ENCODE measurements around the gene TPST1. TPM values are rescaled to one million over a fixed set of nuclear protein-coding genes. Genes with fewer than 3 reads are reported as not detected.
A peak's percentile ranks its signal among the peaks of the same experiment; 100 is the strongest.

TPST1 gene
- total and polyA plus RNA-seq, 9 of the 15 experiments (the other 6 are each of a cell fraction or from before 2014, with no cell fraction given), result 0.15 to 2.2 (median 0.53) TPM

GRCh38 chr7:66157060-66157459, 48.1 kb upstream of the TPST1 start (continued):
- TF ChIP-seq, protein P1, sequence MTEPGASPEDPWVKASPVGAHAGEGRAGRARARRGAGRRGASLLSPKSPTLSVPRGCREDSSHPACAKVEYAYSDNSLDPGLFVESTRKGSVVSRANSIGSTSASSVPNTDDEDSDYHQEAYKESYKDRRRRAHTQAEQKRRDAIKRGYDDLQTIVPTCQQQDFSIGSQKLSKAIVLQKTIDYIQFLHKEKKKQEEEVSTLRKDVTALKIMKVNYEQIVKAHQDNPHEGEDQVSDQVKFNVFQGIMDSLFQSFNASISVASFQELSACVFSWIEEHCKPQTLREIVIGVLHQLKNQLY (CRISPR knock-in tag; conservative IDR thresholded peaks at IDR 0.05), result no peak
- TF ChIP-seq SMAD4 (CRISPR knock-in tag; conservative IDR thresholded peaks at IDR 0.05) (0 out of 2 replicates have a peak, but pooled peaks have one; percentile 40), EWSR1 (IDR thresholded peaks at IDR 0.05; ENCODE audit: borderline replicate concordance, low read depth, partially characterized antibody) (no peak), BACH1 (tag; IDR thresholded peaks at IDR 0.05) (peak; percentile 74), CREM (IDR thresholded peaks at IDR 0.05; ENCODE audit: low read depth) (no peak), MYC (IDR thresholded peaks at IDR 0.05; ENCODE audit: low read depth, low read length) (peak; percentile 28; the same call in 1 of the 2 replicates), MYC (CRISPR knock-in tag; IDR thresholded peaks at IDR 0.05; ENCODE audit: borderline replicate concordance, low read depth) (no peak), SMAD2 (IDR thresholded peaks at IDR 0.05; ENCODE audit: low read depth, low read length) (no peak), IRF9 (tag; IDR thresholded peaks at IDR 0.05) (no peak), SRSF7 (optimal IDR thresholded peaks at IDR 0.05; ENCODE audit: low read depth, low read length) (no peak), ZFP91 (CRISPR knock-in tag; IDR thresholded peaks at IDR 0.05) (no peak), SPI1 (IDR thresholded peaks at IDR 0.05; ENCODE audit: borderline replicate concordance, low read depth, low read length) (no peak), HINFP (tag; conservative IDR thresholded peaks at IDR 0.05; ENCODE audit: low read depth) (no peak), ZNF143 (CRISPR knock-in tag; IDR thresholded peaks at IDR 0.05) (no peak), PPARD (CRISPR knock-in tag; IDR thresholded peaks at IDR 0.05) (no peak), RBM22 (IDR thresholded peaks at IDR 0.05; ENCODE audit: low read depth, low read length, poor library complexity, severe bottlenecking) (no peak), FOXP4 (CRISPR knock-in tag; IDR thresholded peaks at IDR 0.05; ENCODE audit: borderline replicate concordance) (no peak), KLF10 (CRISPR knock-in tag; IDR thresholded peaks at IDR 0.05) (no peak), THRB (CRISPR knock-in tag; conservative IDR thresholded peaks at IDR 0.05) (no peak)

All from K562 (cell line).